ENCODE data around the gene ALG2.

DNA sequence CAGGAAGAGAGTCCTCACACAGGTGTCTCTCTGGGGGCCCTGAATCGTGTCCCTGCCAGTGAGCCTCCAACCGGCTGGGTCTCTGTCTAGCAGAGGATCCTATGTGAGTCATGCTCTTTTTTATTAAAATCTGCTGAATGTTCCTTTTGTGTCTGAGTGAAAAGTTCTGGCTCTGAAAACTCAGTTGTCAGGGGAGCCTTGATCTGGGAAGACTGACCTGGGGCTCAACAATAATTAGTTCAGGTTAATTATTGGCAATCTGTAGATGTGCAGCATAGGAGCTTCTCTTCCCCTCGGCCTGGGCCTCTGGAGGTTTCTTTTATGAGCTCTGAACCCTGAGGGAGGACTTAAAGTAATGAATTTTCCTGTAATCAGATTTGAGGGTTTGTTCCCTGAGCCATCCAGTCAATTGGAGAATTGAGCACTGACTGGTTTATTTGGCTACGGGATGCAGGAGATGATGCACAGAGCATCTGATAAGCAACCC lies 45.2 kb downstream of the ALG2 start:
- TF ChIP-seq CTCF (conservative IDR thresholded peaks at IDR 0.05; ENCODE audit: low read depth in 2 of 2) (no peak), POLR2AphosphoS5 (IDR thresholded peaks at IDR 0.05; ENCODE audit: low read depth) (no peak), CREB1 (CRISPR knock-in tag; IDR thresholded peaks at IDR 0.05; ENCODE audit: low read depth) (no peak), EZH2phosphoT487 (IDR thresholded peaks at IDR 0.05; ENCODE audit: unreplicated experiment) (no peak), EZH2 (IDR thresholded peaks at IDR 0.05; ENCODE audit: low read depth, unreplicated experiment) (no peak), REST (IDR thresholded peaks at IDR 0.05; ENCODE audit: unreplicated experiment) (no peak)
